HEK293T (cell line): ENCODE data around the gene KIAA1217.
"Not testable (repeated sequence)": the region's sequence is repeated elsewhere in the genome, so short reads cannot be mapped to it uniquely, and the experiment has no call there.

Experiments used
- CTCF ChIA-PET: fragments of 350-600 bp; formaldehyde crosslinking; extraction: SDS; loops from one replicate; lab custom pipeline; 2021; ENCODE audit warnings: antibody characterized with exemption, inconsistent platforms; lab: Yijun Ruan, JAX
- POLR2A ChIA-PET: fragments of 350-600 bp; formaldehyde crosslinking; extraction: SDS; loops from one replicate; lab custom pipeline; 2020; ENCODE audit warnings: antibody characterized with exemption, inconsistent platforms; lab: Yijun Ruan, JAX
- DNase-seq: peaks from one replicate; pipeline ENCODE4 v3.0.0; 2012; ENCODE audit warnings: mixed read lengths; ENCODE audit errors: extremely low spot score
- ARNT ChIP-seq: fragments of 450-650 bp; IDR thresholded peaks from 2 replicates; pipeline ENCODE4 v1.6.1; 2017; ENCODE audit warnings: mild to moderate bottlenecking
- BHLHE40 ChIP-seq: fragments of 450-650 bp; IDR thresholded peaks from 2 replicates; pipeline ENCODE4 v1.6.1; 2016; ENCODE audit warnings: mild to moderate bottlenecking, moderate library complexity, borderline replicate concordance
- CTBP1 ChIP-seq: fragments of 450-650 bp; IDR thresholded peaks from 2 replicates; pipeline ENCODE4 v1.6.1; 2016; ENCODE audit warnings: borderline replicate concordance
- ELF4 ChIP-seq: fragments of 450-650 bp; IDR thresholded peaks from 2 replicates; pipeline ENCODE4 v1.6.1; 2017; ENCODE audit warnings: antibody characterized with exemption
- FOXA1 ChIP-seq: fragments of 450-650 bp; IDR thresholded peaks from 2 replicates; pipeline ENCODE4 v1.6.1; 2016; ENCODE audit warnings: mild to moderate bottlenecking
- FOXK2 ChIP-seq: fragments of 450-650 bp; IDR thresholded peaks from 2 replicates; pipeline ENCODE4 v1.6.1; 2016; ENCODE audit warnings: mild to moderate bottlenecking
- FOXM1 ChIP-seq: fragments of 450-650 bp; IDR thresholded peaks from 2 replicates; pipeline ENCODE4 v1.6.1; 2017; ENCODE audit warnings: mild to moderate bottlenecking, borderline replicate concordance
- HDGF ChIP-seq: fragments of 450-650 bp; IDR thresholded peaks from 2 replicates; pipeline ENCODE4 v1.6.1; 2017; ENCODE audit warnings: antibody characterized with exemption, borderline replicate concordance
- L3MBTL2 ChIP-seq: fragments of 450-650 bp; conservative IDR thresholded peaks from 2 replicates; pipeline ENCODE4 v1.6.1; 2016; ENCODE audit warnings: mild to moderate bottlenecking
- LEF1 ChIP-seq: fragments of 450-650 bp; IDR thresholded peaks from 2 replicates; pipeline ENCODE4 v1.6.1; 2017; ENCODE audit warnings: mild to moderate bottlenecking, borderline replicate concordance
- NFRKB ChIP-seq: fragments of 450-650 bp; IDR thresholded peaks from 2 replicates; pipeline ENCODE4 v1.6.1; 2016; ENCODE audit warnings: mild to moderate bottlenecking, moderate library complexity
- SP1 ChIP-seq: fragments of 450-650 bp; IDR thresholded peaks from 2 replicates; pipeline ENCODE4 v1.6.1; 2017
- SUZ12 ChIP-seq: fragments of 450-650 bp; IDR thresholded peaks from 2 replicates; pipeline ENCODE4 v1.6.1; 2016; ENCODE audit warnings: mild to moderate bottlenecking
- TARDBP ChIP-seq: fragments of 450-650 bp; IDR thresholded peaks from 2 replicates; pipeline ENCODE4 v1.6.1; 2016
- ZNF384 ChIP-seq: fragments of 450-650 bp; IDR thresholded peaks from 2 replicates; pipeline ENCODE4 v1.6.1; 2016
- TF ChIP-seq, protein P1 (sequence below): fragments of 450-650 bp; IDR thresholded peaks from 2 replicates; pipeline ENCODE4 v1.6.1; 2016

Gene KIAA1217

DNA sequence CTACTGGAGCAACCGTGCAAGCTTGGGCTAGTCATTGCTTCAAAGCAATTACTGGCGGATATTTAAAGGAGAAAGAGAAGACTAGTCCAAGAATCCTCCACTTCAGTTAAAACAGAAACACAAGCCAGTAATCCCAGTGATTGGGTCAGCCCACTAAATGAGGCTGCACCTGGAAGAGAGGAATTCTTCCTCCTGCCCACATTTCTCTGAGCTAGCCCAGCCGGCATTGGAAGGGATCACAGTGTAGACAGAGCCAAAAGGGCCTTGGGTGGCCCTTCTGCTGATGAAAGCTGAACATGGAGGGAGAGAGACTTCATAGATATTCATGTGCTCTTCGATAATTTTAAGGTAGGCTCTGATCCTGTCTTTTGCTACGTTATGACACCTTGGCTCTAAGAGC lies 228.4 kb downstream of the KIAA1217 start:
- ChIA-PET CTCF (interaction anchor here (0.6 kb wide), 1 partner anchor 34 kb away, joined by 3 read pairs; no protein-coding TSS in a partner anchor), POLR2A (no interaction called here)
- TF ChIP-seq CTBP1 (no peak), SP1 (no peak), FOXK2 (no peak), ZNF384 (no peak), NFRKB (no peak), TARDBP (no peak), FOXA1 (no peak), SUZ12 (no peak), HDGF (no peak), ARNT (no peak), L3MBTL2 (no peak), ELF4 (no peak), LEF1 (no peak)
- TF ChIP-seq, protein P1, sequence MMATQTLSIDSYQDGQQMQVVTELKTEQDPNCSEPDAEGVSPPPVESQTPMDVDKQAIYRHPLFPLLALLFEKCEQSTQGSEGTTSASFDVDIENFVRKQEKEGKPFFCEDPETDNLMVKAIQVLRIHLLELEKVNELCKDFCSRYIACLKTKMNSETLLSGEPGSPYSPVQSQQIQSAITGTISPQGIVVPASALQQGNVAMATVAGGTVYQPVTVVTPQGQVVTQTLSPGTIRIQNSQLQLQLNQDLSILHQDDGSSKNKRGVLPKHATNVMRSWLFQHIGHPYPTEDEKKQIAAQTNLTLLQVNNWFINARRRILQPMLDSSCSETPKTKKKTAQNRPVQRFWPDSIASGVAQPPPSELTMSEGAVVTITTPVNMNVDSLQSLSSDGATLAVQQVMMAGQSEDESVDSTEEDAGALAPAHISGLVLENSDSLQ, result no peak
- DNase-seq, result no peak

DNA sequence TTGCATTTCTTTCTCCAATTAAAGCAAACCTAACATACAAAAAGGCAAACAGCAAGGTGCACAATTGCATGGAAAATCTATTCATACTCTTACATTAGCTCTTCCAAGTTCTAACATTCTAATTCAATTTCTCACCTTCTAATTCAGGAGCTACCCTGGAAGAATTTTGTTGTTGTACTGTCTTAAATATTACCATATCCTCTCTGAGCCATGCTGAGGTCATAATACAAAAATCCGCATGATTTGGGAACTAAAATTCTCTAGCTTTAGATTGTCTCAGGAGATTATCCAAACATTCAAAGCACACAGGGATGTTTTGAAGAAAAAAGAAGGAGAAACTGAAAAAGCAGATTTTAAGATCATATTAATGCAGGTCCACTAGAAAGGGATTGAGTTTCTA lies 229.9 kb downstream of the KIAA1217 start:
- TF ChIP-seq CTBP1 (no peak), FOXK2 (no peak), L3MBTL2 (no peak), NFRKB (no peak)
- DNase-seq, result no peak
- ChIA-PET POLR2A (no interaction called here), CTCF (no interaction called here)

DNA sequence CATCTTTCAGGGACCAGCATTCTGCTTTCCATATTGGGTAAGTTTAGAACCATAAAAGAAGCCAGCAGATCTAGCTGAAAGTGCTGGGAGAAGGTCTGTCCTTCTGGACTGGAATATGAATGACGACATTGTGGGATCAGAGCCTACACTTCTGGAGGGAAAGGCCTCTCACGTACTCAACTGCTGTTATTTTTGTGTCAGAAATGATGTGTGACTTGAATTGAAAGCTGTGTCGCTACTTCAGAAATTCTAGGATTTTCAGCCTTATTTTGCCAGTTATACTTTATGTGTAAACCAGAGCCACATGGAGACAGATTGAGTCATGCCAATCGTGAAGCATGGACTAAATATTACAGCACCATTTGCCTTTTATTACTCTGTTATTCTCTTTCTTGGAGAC lies 231.0 kb downstream of the KIAA1217 start:
- CTCF ChIA-PET, result no interaction called here

DNA sequence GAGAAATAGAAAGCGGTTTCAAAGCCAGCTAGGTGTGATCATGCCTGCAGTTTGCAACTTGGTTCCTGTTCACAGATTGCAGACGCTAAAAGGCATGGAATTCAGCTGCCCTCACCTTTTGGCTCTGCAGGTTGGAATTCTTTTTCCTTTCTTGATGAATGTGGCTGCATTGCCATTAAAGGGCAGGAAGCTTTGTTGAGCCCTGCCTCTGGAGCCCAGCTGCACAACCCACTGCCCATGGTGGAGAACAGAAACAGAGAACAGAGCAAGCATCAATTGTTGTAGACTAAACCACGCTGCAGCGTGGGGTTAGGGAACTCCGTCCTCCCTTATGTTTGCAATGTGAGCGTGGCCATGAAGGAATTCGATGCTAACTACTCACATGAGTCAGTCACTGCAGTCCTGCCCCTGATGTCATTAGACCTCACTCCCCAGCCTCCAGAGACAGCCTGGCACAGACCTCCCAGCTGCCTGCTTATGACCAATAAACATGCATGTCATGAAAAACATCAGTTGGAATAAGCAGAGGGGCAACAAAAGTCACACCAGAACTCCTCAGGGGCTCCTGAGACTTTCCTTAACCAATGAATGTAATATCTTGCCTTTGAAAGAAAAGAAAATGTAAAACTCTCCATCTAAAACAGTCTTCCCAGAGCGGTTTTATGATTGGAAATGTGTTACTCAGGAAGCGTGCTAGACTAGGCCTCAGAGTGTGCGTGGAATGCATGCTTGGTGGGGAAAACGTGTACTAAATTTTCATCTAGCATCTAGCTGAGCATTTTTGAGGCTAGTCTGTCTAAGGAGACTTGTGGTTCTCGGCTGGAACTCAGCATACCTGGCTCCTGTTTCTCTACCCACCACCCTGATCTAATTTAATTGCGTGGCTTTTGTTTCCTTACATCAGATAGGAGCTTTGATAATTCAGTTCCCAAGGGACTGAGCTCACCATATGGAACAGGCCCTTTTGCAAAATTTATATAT lies 232.2 kb downstream of the KIAA1217 start:
- no peak for DNase-seq
- ChIA-PET CTCF (no interaction called here), POLR2A (no interaction called here)
- TF ChIP-seq SP1 (no peak), ZNF384 (no peak), FOXM1 (no peak), CTBP1 (no peak), FOXK2 (no peak), SUZ12 (no peak), NFRKB (no peak), FOXA1 (no peak), ARNT (no peak), TARDBP (no peak), HDGF (no peak)
- TF ChIP-seq, protein P1, result no peak

More for the DNA sequence above, 231.0 kb downstream of the KIAA1217 start:
- DNase-seq, result no peak
- POLR2A ChIA-PET, result no interaction called here
- TF ChIP-seq FOXM1 (no peak), SUZ12 (no peak), BHLHE40 (no peak), ARNT (no peak), ZNF384 (no peak), TARDBP (no peak), HDGF (no peak), L3MBTL2 (no peak), SP1 (no peak), FOXK2 (no peak), NFRKB (no peak)

DNA sequence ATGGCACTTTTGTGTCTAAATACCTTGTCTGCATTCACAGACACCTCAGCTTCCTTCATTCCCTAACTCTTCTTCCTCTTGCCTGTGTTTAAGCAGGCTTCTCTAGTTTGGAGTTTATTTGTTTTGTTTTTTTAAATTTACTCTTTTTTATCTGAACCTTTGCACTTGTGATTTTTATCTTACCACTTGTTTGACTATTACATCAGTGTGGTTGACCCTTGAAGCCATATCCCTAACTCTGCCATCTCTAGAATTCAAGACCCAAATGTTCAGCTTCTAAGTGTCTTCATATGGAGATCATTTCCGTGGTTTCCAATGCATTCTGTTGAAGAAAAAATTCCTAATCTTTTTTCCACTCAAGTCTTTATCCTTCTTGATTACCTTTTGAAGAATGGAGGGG lies 233.3 kb downstream of the KIAA1217 start:
- TF ChIP-seq SUZ12 (no peak), ELF4 (no peak), LEF1 (no peak), FOXK2 (no peak), TARDBP (no peak), FOXA1 (no peak), FOXM1 (no peak), ARNT (no peak), HDGF (no peak)
- no peak for DNase-seq
- POLR2A ChIA-PET, result no interaction called here
- CTCF ChIA-PET, result interaction anchor here (0.7 kb wide), 1 partner anchor 453 kb away, joined by 3 read pairs; no protein-coding TSS in a partner anchor

DNA sequence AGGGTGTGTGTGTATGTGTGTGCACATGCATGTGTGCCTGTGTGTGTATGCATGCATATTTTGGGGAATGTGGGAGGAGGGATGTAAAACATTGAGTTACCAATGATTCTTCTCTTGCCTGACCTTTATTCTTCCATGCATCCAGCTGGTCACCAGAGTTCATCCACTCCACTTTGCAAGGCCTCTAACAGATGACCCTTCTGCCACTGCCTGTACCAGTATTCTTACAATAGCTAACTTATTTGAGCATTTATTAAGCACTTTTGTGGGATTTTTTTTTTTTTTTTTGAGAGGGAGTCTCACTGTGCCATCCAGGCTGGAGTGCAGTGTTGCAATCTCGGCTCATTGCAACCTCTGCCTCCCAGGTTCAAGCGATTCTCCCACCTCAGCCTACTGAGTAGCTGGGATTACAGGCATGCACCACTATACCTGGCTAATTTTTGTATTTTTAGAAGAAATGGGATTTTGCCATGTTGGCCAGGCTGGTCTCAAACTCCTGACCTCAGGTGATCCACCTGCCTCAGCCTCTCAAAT lies 233.8 kb downstream of the KIAA1217 start:
- POLR2A ChIA-PET, DNase-seq: not testable (repeated sequence)
- CTCF ChIA-PET, result interaction anchor here (0.7 kb wide), 1 partner anchor 453 kb away, joined by 3 read pairs; no protein-coding TSS in a partner anchor

DNA sequence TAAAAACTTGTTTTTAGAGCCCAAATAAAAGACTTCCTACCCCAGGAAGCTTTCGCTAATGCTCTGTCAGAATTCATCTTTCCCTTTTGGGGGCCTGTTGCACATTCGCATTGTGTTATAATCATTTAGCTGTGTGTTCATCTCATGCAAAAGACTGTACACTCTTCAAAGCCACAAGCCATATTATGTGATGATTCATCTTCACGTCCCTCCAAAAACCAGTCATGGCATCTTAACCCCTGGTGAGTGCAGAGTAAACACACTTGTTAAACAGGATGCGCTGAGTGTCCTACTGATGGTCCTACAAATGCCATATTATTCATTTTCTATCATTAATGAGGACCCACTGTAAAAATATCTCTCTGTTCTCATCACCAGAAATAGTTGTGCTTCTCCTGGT lies 235.4 kb downstream of the KIAA1217 start:
- no peak for DNase-seq
- CTCF ChIA-PET, result no interaction called here
- no peak for TF ChIP-seq L3MBTL2
- POLR2A ChIA-PET, result no interaction called here

DNA sequence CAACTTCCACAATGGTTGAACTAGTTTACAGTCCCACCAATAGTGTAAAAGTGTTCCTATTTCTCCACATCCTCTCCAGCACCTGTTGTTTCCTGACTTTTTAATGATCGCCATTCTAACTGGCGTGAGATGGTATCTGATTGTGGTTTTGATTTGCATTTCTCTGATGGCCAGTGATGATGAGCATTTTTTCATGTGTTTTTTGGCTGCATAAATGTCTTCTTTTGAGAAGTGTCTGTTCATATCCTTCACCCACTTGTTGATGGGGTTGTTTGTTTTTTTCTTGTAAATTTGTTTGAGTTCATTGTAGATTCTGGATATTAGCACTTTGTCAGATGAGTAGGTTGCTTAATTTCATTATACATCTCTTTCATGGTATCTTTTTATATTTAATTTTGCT lies 237.0 kb downstream of the KIAA1217 start:
- DNase-seq, CTCF ChIA-PET, POLR2A ChIA-PET: not testable (repeated sequence)
